Ovary (tissue), 3 donors: Measurements from ENCODE around the gene LAMB3.

ENCODE experiments used
- EP300 ChIP-seq: sonication (generic); formaldehyde crosslinking; IDR thresholded peaks from one replicate; pipeline ENCODE4 v1.6.1; 2017; ENCODE audit warnings: antibody characterized with exemption
- POLR2A ChIP-seq: fragments of 450-650 bp; IDR thresholded peaks from one replicate; pipeline ENCODE4 v1.6.1; 2017; ENCODE audit warnings: antibody characterized with exemption, mild to moderate bottlenecking, moderate library complexity
- TF ChIP-seq, protein P1 (sequence below), 3 donors: fragments of 450-650 bp in 2 of 3; fragments of 200-600 bp in 1 of 3; IDR thresholded peaks; one replicate each; pipeline versions ENCODE4 v1.5.1 to v1.8.0; 2016 to 2022; ENCODE audit warnings: antibody characterized with exemption in 3 of 3, mild to moderate bottlenecking in 1 of 3
- donor health status: DM: no; HTN: no; CAD: no.

GRCh38 chr1:209685821-209686220 lies 33.6 kb upstream of the LAMB3 start:
- TF ChIP-seq, protein P1, sequence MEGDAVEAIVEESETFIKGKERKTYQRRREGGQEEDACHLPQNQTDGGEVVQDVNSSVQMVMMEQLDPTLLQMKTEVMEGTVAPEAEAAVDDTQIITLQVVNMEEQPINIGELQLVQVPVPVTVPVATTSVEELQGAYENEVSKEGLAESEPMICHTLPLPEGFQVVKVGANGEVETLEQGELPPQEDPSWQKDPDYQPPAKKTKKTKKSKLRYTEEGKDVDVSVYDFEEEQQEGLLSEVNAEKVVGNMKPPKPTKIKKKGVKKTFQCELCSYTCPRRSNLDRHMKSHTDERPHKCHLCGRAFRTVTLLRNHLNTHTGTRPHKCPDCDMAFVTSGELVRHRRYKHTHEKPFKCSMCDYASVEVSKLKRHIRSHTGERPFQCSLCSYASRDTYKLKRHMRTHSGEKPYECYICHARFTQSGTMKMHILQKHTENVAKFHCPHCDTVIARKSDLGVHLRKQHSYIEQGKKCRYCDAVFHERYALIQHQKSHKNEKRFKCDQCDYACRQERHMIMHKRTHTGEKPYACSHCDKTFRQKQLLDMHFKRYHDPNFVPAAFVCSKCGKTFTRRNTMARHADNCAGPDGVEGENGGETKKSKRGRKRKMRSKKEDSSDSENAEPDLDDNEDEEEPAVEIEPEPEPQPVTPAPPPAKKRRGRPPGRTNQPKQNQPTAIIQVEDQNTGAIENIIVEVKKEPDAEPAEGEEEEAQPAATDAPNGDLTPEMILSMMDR (IDR thresholded peaks at IDR 0.05), result no peak
- TF ChIP-seq POLR2A (no peak), EP300 (no peak)
